WTC11 (cell line): ENCODE results near the gene SPRR2A. TPM values are rescaled to one million over a fixed set of nuclear protein-coding genes. Genes with fewer than 3 reads are reported as not detected.

Source experiments
- ATAC-seq: fragments of 200-7000 bp; cut with Tn5 transposase; 2 replicates; pipeline ENCODE4 v1.10.0; 2021; ENCODE audit warnings: mild to moderate bottlenecking, moderate library complexity
- CTCF ChIA-PET: fragments of 300-600 bp; sonication (Branson Sonifier 250); formaldehyde crosslinking; loops from one replicate; lab custom pipeline; 2021; ENCODE audit warnings: antibody characterized with exemption; lab: Charles Lee
- POLR2A ChIA-PET: fragments of 350-600 bp; sonication (Branson Sonifier 250); formaldehyde crosslinking; loops from one replicate; lab custom pipeline; 2021; ENCODE audit warnings: antibody characterized with exemption; lab: Charles Lee
- DNase-seq: peaks from one replicate; pipeline ENCODE4 v3.0.0; 2021; ENCODE audit warnings: low spot score
- H3K27ac Mint-ChIP-seq: 2 replicates; pipeline ENCODE4 v1.8.0; 2021; ENCODE audit warnings: mixed read lengths
- H3K27me3 Mint-ChIP-seq: 2 replicates; pipeline ENCODE4 v1.8.0; 2021; ENCODE audit warnings: low read depth, mild to moderate bottlenecking, moderate library complexity, mixed read lengths
- H3K36me3 Mint-ChIP-seq: 2 replicates; pipeline ENCODE4 v1.8.0; 2021; ENCODE audit warnings: mixed read lengths
- H3K4me1 Mint-ChIP-seq: 2 replicates; pipeline ENCODE4 v1.8.0; 2022; ENCODE audit warnings: mixed read lengths
- H3K4me3 Mint-ChIP-seq: 2 replicates; pipeline ENCODE4 v1.8.0; 2021; ENCODE audit warnings: mild to moderate bottlenecking, moderate library complexity, mixed read lengths
- H3K9me3 Mint-ChIP-seq: 2 replicates; pipeline ENCODE4 v1.8.0; 2021; ENCODE audit warnings: mixed read lengths
- AR ChIP-seq: fragments of 250-450 bp; sonication (Bioruptor Pico); IDR thresholded peaks from 2 replicates; pipeline ENCODE4 v1.9.0; 2021; ENCODE audit warnings: mild to moderate bottlenecking
- FOXP4 ChIP-seq: sonication (generic); formaldehyde crosslinking; IDR thresholded peaks from 2 replicates; pipeline ENCODE4 v1.8.0; 2022; ENCODE audit warnings: mild to moderate bottlenecking, missing genetic modification reagents
- GRHL2 ChIP-seq: fragments of 250-450 bp; sonication (Bioruptor Pico); IDR thresholded peaks from 2 replicates; pipeline ENCODE4 v1.8.0; 2022; ENCODE audit warnings: mild to moderate bottlenecking, moderate library complexity; ENCODE audit not compliant: insufficient replicate concordance, severe bottlenecking
- JAZF1 ChIP-seq: fragments of 250-450 bp; sonication (Bioruptor Pico); IDR thresholded peaks from 2 replicates; pipeline ENCODE4 v1.9.0; 2021; ENCODE audit warnings: moderate library complexity, mild to moderate bottlenecking, inconsistent platforms
- KAT7 ChIP-seq: sonication (generic); formaldehyde crosslinking; IDR thresholded peaks from 2 replicates; pipeline ENCODE4 v1.8.1; 2023; ENCODE audit warnings: missing genetic modification reagents, mild to moderate bottlenecking, borderline replicate concordance
- MYBL2 ChIP-seq: sonication (generic); formaldehyde crosslinking; IDR thresholded peaks from 2 replicates; pipeline ENCODE4 v1.8.1; 2023; ENCODE audit warnings: mild to moderate bottlenecking, moderate library complexity, missing genetic modification reagents
- NFYB ChIP-seq: sonication (generic); formaldehyde crosslinking; conservative IDR thresholded peaks from 2 replicates; pipeline ENCODE4 v1.8.0; 2022; ENCODE audit warnings: low read depth, missing genetic modification reagents
- OVOL2 ChIP-seq: fragments of 250-450 bp; sonication (Bioruptor Pico); IDR thresholded peaks from 2 replicates; pipeline ENCODE4 v1.9.0; 2021; ENCODE audit warnings: mild to moderate bottlenecking, borderline replicate concordance
- SOX15 ChIP-seq: fragments of 250-450 bp; sonication (Bioruptor Pico); IDR thresholded peaks from 2 replicates; pipeline ENCODE4 v1.9.0; 2021; ENCODE audit warnings: mild to moderate bottlenecking
- ZNF263 ChIP-seq: sonication (generic); formaldehyde crosslinking; IDR thresholded peaks from 2 replicates; pipeline ENCODE4 v1.8.1; 2022; ENCODE audit warnings: low read depth, mild to moderate bottlenecking, moderate library complexity, missing genetic modification reagents
- ZNF396 ChIP-seq: fragments of 250-450 bp; sonication (Bioruptor Pico); IDR thresholded peaks from 2 replicates; pipeline ENCODE4 v1.8.0; 2021; ENCODE audit warnings: mild to moderate bottlenecking, moderate library complexity, borderline replicate concordance
- total RNA-seq: library from RNA; stranded (reverse); gene quantifications from 3 replicates; pipeline ENCODE4 v1.2.3, GENCODE V29; 2021
- TF ChIP-seq, protein P1 (sequence below): fragments of 250-450 bp; sonication (Bioruptor Pico); IDR thresholded peaks from 2 replicates; pipeline ENCODE4 v1.8.0; 2021; ENCODE audit warnings: mild to moderate bottlenecking
- TF ChIP-seq, protein P2 (sequence below): sonication (generic); formaldehyde crosslinking; IDR thresholded peaks from 2 replicates; pipeline ENCODE4 v1.8.1; 2023; ENCODE audit warnings: mild to moderate bottlenecking, missing genetic modification reagents, moderate library complexity
- TF ChIP-seq, protein P3 (sequence below): sonication (generic); formaldehyde crosslinking; IDR thresholded peaks from 2 replicates; pipeline ENCODE4 v1.8.1; 2022; ENCODE audit warnings: mild to moderate bottlenecking, missing genetic modification reagents, moderate library complexity, borderline replicate concordance

SPRR2A gene
- total RNA-seq, 1 experiment from 2014 or later: not detected

DNA sequence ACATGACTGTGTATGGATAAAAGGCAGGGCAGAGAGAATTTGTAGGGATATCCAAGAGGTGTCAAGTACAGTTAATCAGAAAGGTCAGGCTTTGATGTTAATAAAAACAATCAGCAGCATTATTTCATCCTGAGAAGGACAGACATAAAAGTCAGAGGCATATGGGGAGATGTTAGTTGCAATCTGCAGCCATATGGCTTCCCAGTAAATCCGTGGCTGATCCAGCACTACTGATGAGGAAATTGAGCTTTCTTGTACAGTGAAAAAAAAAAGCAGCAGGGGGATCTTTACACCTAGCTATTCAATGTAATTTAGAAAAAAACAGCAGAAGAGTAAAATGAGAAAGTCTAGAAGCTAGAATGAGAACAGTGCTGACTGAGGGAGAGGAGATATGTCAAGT, 28.5 kb downstream of the SPRR2A start (continued):
- TF ChIP-seq AR (no peak), ZNF396 (CRISPR knock-in tag) (no peak), FOXP4 (no peak), KAT7 (no peak), MYBL2 (CRISPR knock-in tag) (no peak)
- TF ChIP-seq, protein P1, sequence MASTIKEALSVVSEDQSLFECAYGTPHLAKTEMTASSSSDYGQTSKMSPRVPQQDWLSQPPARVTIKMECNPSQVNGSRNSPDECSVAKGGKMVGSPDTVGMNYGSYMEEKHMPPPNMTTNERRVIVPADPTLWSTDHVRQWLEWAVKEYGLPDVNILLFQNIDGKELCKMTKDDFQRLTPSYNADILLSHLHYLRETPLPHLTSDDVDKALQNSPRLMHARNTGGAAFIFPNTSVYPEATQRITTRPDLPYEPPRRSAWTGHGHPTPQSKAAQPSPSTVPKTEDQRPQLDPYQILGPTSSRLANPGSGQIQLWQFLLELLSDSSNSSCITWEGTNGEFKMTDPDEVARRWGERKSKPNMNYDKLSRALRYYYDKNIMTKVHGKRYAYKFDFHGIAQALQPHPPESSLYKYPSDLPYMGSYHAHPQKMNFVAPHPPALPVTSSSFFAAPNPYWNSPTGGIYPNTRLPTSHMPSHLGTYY (CRISPR knock-in tag): no peak

- Mint-ChIP-seq H3K36me3 (no peaks in the 10 kb centered on the region), H3K4me1 (peaks cover 26% of the 10 kb centered on the region), H3K27ac (no peak overlapping the region), H3K27me3 (no peaks in the 10 kb centered on the region), H3K4me3 (no peak overlapping the region), H3K9me3 (peaks cover 23% of the 10 kb centered on the region)
- no peak for TF ChIP-seq ZNF263 (CRISPR knock-in tag)
- TF ChIP-seq SOX15 (CRISPR knock-in tag): no peak
- TF ChIP-seq, protein P2, sequence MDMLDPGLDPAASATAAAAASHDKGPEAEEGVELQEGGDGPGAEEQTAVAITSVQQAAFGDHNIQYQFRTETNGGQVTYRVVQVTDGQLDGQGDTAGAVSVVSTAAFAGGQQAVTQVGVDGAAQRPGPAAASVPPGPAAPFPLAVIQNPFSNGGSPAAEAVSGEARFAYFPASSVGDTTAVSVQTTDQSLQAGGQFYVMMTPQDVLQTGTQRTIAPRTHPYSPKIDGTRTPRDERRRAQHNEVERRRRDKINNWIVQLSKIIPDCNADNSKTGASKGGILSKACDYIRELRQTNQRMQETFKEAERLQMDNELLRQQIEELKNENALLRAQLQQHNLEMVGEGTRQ (CRISPR knock-in tag): no peak
- TF ChIP-seq, protein P3, sequence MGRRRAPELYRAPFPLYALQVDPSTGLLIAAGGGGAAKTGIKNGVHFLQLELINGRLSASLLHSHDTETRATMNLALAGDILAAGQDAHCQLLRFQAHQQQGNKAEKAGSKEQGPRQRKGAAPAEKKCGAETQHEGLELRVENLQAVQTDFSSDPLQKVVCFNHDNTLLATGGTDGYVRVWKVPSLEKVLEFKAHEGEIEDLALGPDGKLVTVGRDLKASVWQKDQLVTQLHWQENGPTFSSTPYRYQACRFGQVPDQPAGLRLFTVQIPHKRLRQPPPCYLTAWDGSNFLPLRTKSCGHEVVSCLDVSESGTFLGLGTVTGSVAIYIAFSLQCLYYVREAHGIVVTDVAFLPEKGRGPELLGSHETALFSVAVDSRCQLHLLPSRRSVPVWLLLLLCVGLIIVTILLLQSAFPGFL (CRISPR knock-in tag): no peak
- TF ChIP-seq OVOL2 (CRISPR knock-in tag): no peak
- no peak for TF ChIP-seq NFYB (CRISPR knock-in tag)
- DNase-seq (no peak), ATAC-seq (no peak)
- CTCF ChIA-PET: interaction anchor here (0.7 kb wide), 1 partner anchor 14 kb away, joined by 3 read pairs; no protein-coding TSS in a partner anchor
- POLR2A ChIA-PET: no interaction called here
Measured at GRCh38 chr1:153025797-153026196, 31.5 kb downstream of the SPRR2A start.

DNA sequence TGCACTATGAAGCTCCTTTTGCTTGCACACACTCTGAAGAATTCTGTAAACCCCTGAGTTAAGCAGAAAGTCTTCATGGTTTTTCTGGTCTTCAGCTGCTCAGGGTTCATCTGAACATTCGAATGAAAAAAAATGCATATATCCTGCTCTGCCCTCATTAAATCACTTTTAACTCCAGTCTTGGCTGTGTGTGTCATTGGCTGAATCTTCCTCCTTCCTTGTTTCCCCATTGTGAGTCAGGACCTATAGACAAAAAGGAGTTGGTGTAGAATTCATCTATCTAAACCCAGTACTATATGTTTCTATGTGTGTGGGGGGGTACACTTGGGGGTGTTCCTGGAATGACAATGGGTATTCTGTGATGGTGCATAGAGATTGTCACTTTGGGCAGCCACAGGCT, 32.9 kb downstream of the SPRR2A start:
- ATAC-seq (no peak), DNase-seq (no peak)
- Mint-ChIP-seq H3K36me3 (no peaks in the 10 kb centered on the region), H3K27ac (no peak overlapping the region), H3K27me3 (no peaks in the 10 kb centered on the region; the same call in 1 of the 2 replicates), H3K9me3 (peaks cover 28% of the 10 kb centered on the region), H3K4me1 (peaks cover 27% of the 10 kb centered on the region), H3K4me3 (no peak overlapping the region)
- CTCF ChIA-PET: no interaction called here
- POLR2A ChIA-PET: no interaction called here
- no peak for TF ChIP-seq GRHL2
- no peak for TF ChIP-seq JAZF1 (CRISPR knock-in tag)
